IMR-90 (cell line): ENCODE data around the gene CATSPERZ. TPM values are rescaled to one million over a fixed set of nuclear protein-coding genes. Genes with fewer than 3 reads are reported as not detected.

ENCODE experiments used
- ATAC-seq: fragments of 200-7000 bp; cut with Tn5 transposase; 2 replicates; pipeline ENCODE4 v1.9.1; 2020; ENCODE audit warnings: low read depth, mild to moderate bottlenecking, moderate library complexity
- BruUV-seq: library from RNA; stranded (reverse); fragments of 400-500 nt; replicated peaks from 2 replicates; lab custom pipeline; 2021; lab: Mats Ljungman, UMichigan
- CTCF ChIA-PET: fragments of 300-600 bp; formaldehyde crosslinking; extraction: SDS; loops from one replicate; lab custom pipeline; 2021; ENCODE audit warnings: antibody characterized with exemption; lab: Yijun Ruan, JAX
- POLR2A ChIA-PET: fragments of 300-600 bp; sonication (Branson Sonifier 250); formaldehyde crosslinking; loops from one replicate; lab custom pipeline; 2022; ENCODE audit warnings: antibody characterized with exemption; ENCODE audit not compliant: unreplicated experiment; lab: Charles Lee
- DNase-seq: peaks from one replicate; pipeline ENCODE4 v3.0.0; 2013
- H2AFZ ChIP-seq: replicated peaks from 2 replicates; pipeline ENCODE3; 2013; ENCODE audit warnings: low read length, mild to moderate bottlenecking; ENCODE audit not compliant: poor library complexity
- H2AK5ac ChIP-seq: 2 replicates; pipeline ENCODE4 v1.6.1; 2013; ENCODE audit warnings: low read depth, low read length, inconsistent platforms
- H2AK9ac ChIP-seq: replicated peaks from 2 replicates; pipeline ENCODE3; 2013; ENCODE audit warnings: mild to moderate bottlenecking, low read depth, low read length, moderate library complexity; ENCODE audit not compliant: poor library complexity
- H2BK120ac ChIP-seq: 2 replicates; pipeline ENCODE4 v1.6.1; 2013; ENCODE audit warnings: low read depth, low read length, inconsistent platforms
- H2BK15ac ChIP-seq: 3 replicates; pipeline ENCODE4 v1.6.1; 2013; ENCODE audit warnings: low read depth, low read length, inconsistent platforms
- H2BK20ac ChIP-seq: 2 replicates; pipeline ENCODE4 v1.6.1; 2013; ENCODE audit warnings: low read depth, mild to moderate bottlenecking, inconsistent platforms, low read length, moderate library complexity
- H2BK5ac ChIP-seq: 2 replicates; pipeline ENCODE4 v1.6.1; 2013; ENCODE audit warnings: mild to moderate bottlenecking, low read depth, low read length, inconsistent platforms; ENCODE audit not compliant: poor library complexity, severe bottlenecking
- H3K14ac ChIP-seq: replicated peaks from 2 replicates; pipeline ENCODE4 v1.6.1; 2013; ENCODE audit warnings: low read depth, low read length, inconsistent platforms
- H3K18ac ChIP-seq: 2 replicates; pipeline ENCODE4 v1.6.1; 2013; ENCODE audit warnings: low read depth, low read length, control low read depth
- H3K23ac ChIP-seq: 2 replicates; pipeline ENCODE4 v1.6.1; 2013; ENCODE audit warnings: low read depth, low read length, inconsistent platforms
- H3K27ac ChIP-seq: 2 replicates; pipeline ENCODE4 v1.5.1; 2013; ENCODE audit warnings: mild to moderate bottlenecking, control low read depth, low read length; ENCODE audit not compliant: insufficient read depth
- H3K27me3 ChIP-seq: 2 replicates; pipeline ENCODE4 v1.6.1; 2013; ENCODE audit warnings: low read length; ENCODE audit not compliant: control insufficient read depth, insufficient read depth
- H3K36me3 ChIP-seq: 2 replicates; pipeline ENCODE4 v1.6.1; 2013; ENCODE audit warnings: low read length, mixed read lengths; ENCODE audit not compliant: control insufficient read depth, insufficient read depth
- H3K4ac ChIP-seq: 2 replicates; pipeline ENCODE4 v1.6.1; 2013; ENCODE audit warnings: low read depth, low read length, inconsistent platforms
- H3K4me1 ChIP-seq: 2 replicates; pipeline ENCODE4 v1.6.1; 2013; ENCODE audit warnings: low read length, mixed read lengths; ENCODE audit not compliant: control insufficient read depth, insufficient read depth
- H3K4me2 ChIP-seq: 2 replicates; pipeline ENCODE4 v1.6.1; 2013; ENCODE audit warnings: low read depth, mild to moderate bottlenecking, control low read depth, low read length, moderate library complexity
- H3K4me3 ChIP-seq: 2 replicates; pipeline ENCODE4 v1.5.1; 2013; ENCODE audit warnings: low read depth, mild to moderate bottlenecking, control low read depth, low read length, moderate library complexity; ENCODE audit not compliant: insufficient read depth
- H3K56ac ChIP-seq: 2 replicates; pipeline ENCODE4 v1.6.1; 2013; ENCODE audit warnings: low read length, inconsistent platforms; ENCODE audit not compliant: insufficient read depth; ENCODE audit errors: extremely low read depth
- H3K79me1 ChIP-seq, 2 experiments: 2 replicates each; pipeline ENCODE4 v1.6.1; 2013; ENCODE audit warnings: low read length in 2 of 2, inconsistent platforms in 1 of 2, low read depth in 1 of 2
- H3K9ac ChIP-seq: 2 replicates; pipeline ENCODE4 v1.6.1; 2013; ENCODE audit warnings: low read depth, low read length, control low read depth
- H3K9me1 ChIP-seq: 2 replicates; pipeline ENCODE4 v1.6.1; 2013; ENCODE audit warnings: low read length, inconsistent platforms; ENCODE audit not compliant: insufficient read depth
- H3K9me3 ChIP-seq: 2 replicates; pipeline ENCODE4 v1.6.1; 2013; ENCODE audit warnings: low read length; ENCODE audit not compliant: control insufficient read depth, insufficient read depth
- H4K20me1 ChIP-seq: 2 replicates; pipeline ENCODE4 v1.6.1; 2013; ENCODE audit warnings: low read length, inconsistent platforms; ENCODE audit not compliant: insufficient read depth
- H4K5ac ChIP-seq: 2 replicates; pipeline ENCODE4 v1.6.1; 2013; ENCODE audit warnings: mild to moderate bottlenecking, low read depth, low read length, control low read depth
- H4K8ac ChIP-seq, 2 experiments: 2 replicates each; pipeline ENCODE4 v1.6.1; 2013; ENCODE audit warnings: low read depth in 2 of 2, low read length in 2 of 2, control low read depth in 1 of 2, inconsistent platforms in 1 of 2
- H4K91ac ChIP-seq: 2 replicates; pipeline ENCODE4 v1.6.1; 2013; ENCODE audit warnings: low read depth, low read length, inconsistent platforms; ENCODE audit not compliant: insufficient read depth
- BHLHE40 ChIP-seq: fragments of 150-350 bp; IDR thresholded peaks from 2 replicates; pipeline ENCODE4 v1.6.1; 2016; ENCODE audit warnings: mild to moderate bottlenecking, low read depth, low read length
- CEBPB ChIP-seq: IDR thresholded peaks from 2 replicates; pipeline ENCODE4 v1.6.1; 2012; ENCODE audit warnings: low read depth, low read length, improper control_type of control experiment
- CHD1 ChIP-seq: IDR thresholded peaks from 2 replicates; pipeline ENCODE4 v1.6.1; 2012; ENCODE audit warnings: low read depth, low read length, improper control_type of control experiment
- CTCF ChIP-seq: conservative IDR thresholded peaks from 2 replicates; pipeline ENCODE4 v1.5.1; 2012; ENCODE audit warnings: mild to moderate bottlenecking, low read depth, low read length, improper control_type of control experiment
- ELK1 ChIP-seq: fragments of 150-350 bp; IDR thresholded peaks from 2 replicates; pipeline ENCODE4 v1.6.1; 2016; ENCODE audit warnings: low read depth, mild to moderate bottlenecking, low read length, moderate library complexity, borderline replicate concordance
- FOS ChIP-seq: fragments of 150-350 bp; IDR thresholded peaks from 2 replicates; pipeline ENCODE4 v1.6.1; 2016; ENCODE audit warnings: low read depth, low read length
- MAFK ChIP-seq: IDR thresholded peaks from 2 replicates; pipeline ENCODE4 v1.6.1; 2012; ENCODE audit warnings: low read depth, low read length, improper control_type of control experiment
- MAZ ChIP-seq: IDR thresholded peaks from 2 replicates; pipeline ENCODE4 v1.6.1; 2012; ENCODE audit warnings: low read depth, mild to moderate bottlenecking, low read length, improper control_type of control experiment, moderate library complexity, borderline replicate concordance
- MXI1 ChIP-seq: IDR thresholded peaks from 2 replicates; pipeline ENCODE4 v1.6.1; 2012; ENCODE audit warnings: low read depth, mild to moderate bottlenecking, low read length, moderate library complexity, borderline replicate concordance
- NFE2L2 ChIP-seq: fragments of 150-350 bp; IDR thresholded peaks from 2 replicates; pipeline ENCODE4 v1.6.1; 2016; ENCODE audit warnings: low read depth, mild to moderate bottlenecking, low read length
- POLR2A ChIP-seq: IDR thresholded peaks from 2 replicates; pipeline ENCODE4 v1.6.1; 2012; ENCODE audit warnings: mild to moderate bottlenecking, low read depth, low read length
- RAD21 ChIP-seq: IDR thresholded peaks from 2 replicates; pipeline ENCODE4 v1.6.1; 2012; ENCODE audit warnings: low read length, improper control_type of control experiment
- RCOR1 ChIP-seq: IDR thresholded peaks from 2 replicates; pipeline ENCODE4 v1.6.1; 2012; ENCODE audit warnings: mild to moderate bottlenecking, low read length, improper control_type of control experiment; ENCODE audit not compliant: insufficient replicate concordance
- RFX5 ChIP-seq: IDR thresholded peaks from 2 replicates; pipeline ENCODE4 v1.8.0; 2012; ENCODE audit warnings: low read depth, mild to moderate bottlenecking, low read length, moderate library complexity
- SMC3 ChIP-seq: fragments of 150-350 bp; IDR thresholded peaks from 2 replicates; pipeline ENCODE4 v1.6.1; 2016; ENCODE audit warnings: low read depth, mild to moderate bottlenecking, antibody characterized with exemption, low read length, moderate library complexity
- USF2 ChIP-seq: fragments of 150-350 bp; IDR thresholded peaks from 2 replicates; pipeline ENCODE4 v1.6.1; 2017; ENCODE audit warnings: mild to moderate bottlenecking, antibody characterized with exemption, low read length, low read depth
- WGBS, 2 experiments: methylation state at CpG; one replicate each; pipeline versions ENCODE4 v1.1.5 to v1.1.7; 2013; ENCODE audit warnings: missing lambda C conversion rate in 2 of 2; ENCODE audit not compliant: insufficient read length in 1 of 2; ENCODE audit errors: extremely low coverage in 2 of 2; 5-methylcytosine and 5-hydroxymethylcytosine counted together
- dilution Hi-C: fragments of 300-500 bp; cut with HindIII; formaldehyde crosslinking; loops from one replicate; pipeline ENCODE4 v1.14.3; 2018; ENCODE audit warnings: low sequenced_read_pairs; ENCODE audit not compliant: unreplicated experiment
- in situ Hi-C: fragments of 300-500 bp; cut with MboI; formaldehyde crosslinking; loops from 3 replicates; pipeline ENCODE4 v1.14.3; 2019; ENCODE audit warnings: low sequenced_read_pairs, inconsistent platforms, mixed read lengths
- intact Hi-C: fragments of 100-400 bp; cut with micrococcal nuclease; formaldehyde crosslinking; loops from 2 replicates; pipeline ENCODE4 v1.10.0; 2022
- polyA plus RNA-seq, 3 experiments: library from polyadenylated mRNA; depleted of rRNA; stranded (reverse); fragments of >200 nt; gene quantifications; 2 replicates each; pipeline ENCODE4 v1.2.3, GENCODE V29; 2012; ENCODE audit warnings: low replicate concordance in 1 of 3
- total RNA-seq: library from RNA; depleted of rRNA; stranded (reverse); fragments of >200 nt; gene quantifications from 2 replicates; pipeline ENCODE4 v1.2.3, GENCODE V29; 2012

The CATSPERZ gene
- total and polyA plus RNA-seq, 2 of the 4 experiments (the other 2 are of a cell fraction), result not detected

- Histone ChIP-seq H3K18ac (no peak overlapping the region), H2BK120ac (no peak overlapping the region), H3K9ac (no peak overlapping the region), H4K5ac (no peak overlapping the region), H3K27ac (no peak overlapping the region), H3K36me3 (no peaks in the 10 kb centered on the region), H3K27me3 (peaks cover 41% of the 10 kb centered on the region), H3K9me3 (no peaks in the 10 kb centered on the region), H2AK5ac (no peak overlapping the region), H3K4me3 (no peak overlapping the region), H3K4me2 (no peak overlapping the region), H2AK9ac (no peak overlapping the region), H4K91ac (no peak overlapping the region), H4K20me1 (peaks cover 5% of the 10 kb centered on the region; the same call in 1 of the 2 replicates), H3K9me1 (no peaks in the 10 kb centered on the region; the same call in 1 of the 2 replicates), H3K14ac (no peak overlapping the region), H3K4ac (no peak overlapping the region), H3K79me1 (peaks cover 6 to 17% of the 10 kb centered on the region in 2 experiments; a peak in 3 of 4 replicates), H3K56ac (no peak overlapping the region), H2AFZ (no peak overlapping the region), H3K4me1 (peaks cover 7% of the 10 kb centered on the region), H2BK20ac (no peak overlapping the region), H2BK5ac (no peak overlapping the region), H4K8ac (no peak overlapping the region), H3K23ac (no peak overlapping the region), H2BK15ac (no peak overlapping the region)
- TF ChIP-seq CHD1 (no peak), NFE2L2 (no peak), CTCF (no peak), MXI1 (no peak), RFX5 (no peak), ELK1 (no peak), BHLHE40 (no peak), SMC3 (no peak), POLR2A (no peak), RCOR1 (no peak), FOS (no peak), RAD21 (no peak), MAFK (no peak), CEBPB (no peak), MAZ (no peak), USF2 (no peak)
- CTCF ChIA-PET, result no interaction called here
- 80% methylated on average over 7 of the region's 13 CpGs; no CpG with 5 or more reads in 1 of the 2 experiments for WGBS, 2 experiments
- POLR2A ChIA-PET, result no interaction called here
- intact Hi-C loops, result no loop called here
- BruUV-seq, result no TSS peak
- DNase-seq, result no peak
- in situ Hi-C loops, result no loop called here
- dilution Hi-C loops, result no loop called here
- ATAC-seq, result no peak
Observed at GRCh38 chr11:64289002-64289564, 11.1 kb upstream of the CATSPERZ start.
